Prostate gland (tissue), 2 donors: Measurements from ENCODE around the gene STK39. TPM values are rescaled to one million over a fixed set of nuclear protein-coding genes. Genes with fewer than 3 reads are reported as not detected.

ENCODE experiments used
- DNase-seq: peaks from one replicate; pipeline ENCODE4 v3.0.0-alpha.2; 2019; ENCODE audit warnings: low spot score
- H3K27ac ChIP-seq, 2 donors: fragments of 200-600 bp; sonication (generic); 2 replicates each; pipeline ENCODE4 v1.5.1; 2017 to 2019
- H3K27me3 ChIP-seq: fragments of 200-600 bp; sonication (generic); replicated peaks from 2 replicates; pipeline ENCODE4 v1.5.1; 2019; ENCODE audit not compliant: insufficient read depth
- H3K36me3 ChIP-seq, 2 donors: fragments of 200-600 bp; sonication (generic); 1 replicate in 1 of 2; 2 replicates in 1 of 2; pipeline versions ENCODE4 v1.5.1 to v1.8.1; 2017 to 2019
- H3K4me1 ChIP-seq: fragments of 200-600 bp; sonication (generic); replicated peaks from 2 replicates; pipeline ENCODE4 v1.5.1; 2019
- H3K4me3 ChIP-seq, 2 donors: fragments of 200-600 bp; sonication (generic); 2 replicates each; pipeline ENCODE4 v1.5.1; 2017 to 2019
- H3K9me3 ChIP-seq: fragments of 200-600 bp; sonication (generic); 2 replicates; pipeline ENCODE4 v1.5.1; 2017
- CTCF ChIP-seq, 4 experiments: fragments of 200-600 bp in 2 of 4; fragments of 450-650 bp in 2 of 4; sonication (generic) in 2 of 4; IDR thresholded peaks; 1 replicate in 3 of 4; 2 replicates in 1 of 4; pipeline ENCODE4 v1.5.1; 2016 to 2019; ENCODE audit warnings: antibody characterized with exemption in 4 of 4, mild to moderate bottlenecking in 2 of 4, moderate library complexity in 2 of 4
- POLR2A ChIP-seq: fragments of 450-650 bp; IDR thresholded peaks from one replicate; pipeline ENCODE4 v1.6.1; 2016; ENCODE audit warnings: antibody characterized with exemption, mild to moderate bottlenecking
- POLR2AphosphoS5 ChIP-seq: sonication (generic); formaldehyde crosslinking; IDR thresholded peaks from one replicate; pipeline ENCODE4 v1.6.1; 2017; ENCODE audit warnings: antibody characterized with exemption
- WGBS: methylation state at CpG from one replicate; pipeline ENCODE4 v1.1.5; 2018; 5-methylcytosine and 5-hydroxymethylcytosine counted together
- intact Hi-C: fragments of 100-400 bp; cut with DNase I; formaldehyde crosslinking; loops from one replicate; pipeline ENCODE4 v1.14.2; 2022
- total RNA-seq, 2 donors: library from RNA; depleted of rRNA; stranded (reverse); fragments of >200 nt; gene quantifications; one replicate each; pipeline ENCODE4 v1.1.0, GENCODE V29; 2016

STK39 gene
- total RNA-seq, 2 donors from 2014 or later, result 32.2 to 54.7 TPM

GRCh38 chr2:167953776-167954175, 293.6 kb downstream of the STK39 start:
- no peaks in the 10 kb centered on the region for H3K27me3 ChIP-seq
- no peak for TF ChIP-seq CTCF (IDR thresholded peaks at IDR 0.05)
- TF ChIP-seq POLR2AphosphoS5, result no peak
- TF ChIP-seq POLR2A, result no peak
- H3K4me1 ChIP-seq, result no peaks in the 10 kb centered on the region
- WGBS, result 87% methylated on average over 3 of the region's 3 CpGs
- H3K36me3 ChIP-seq, result no peaks in the 10 kb centered on the region
- no peak overlapping the region for H3K4me3 ChIP-seq
- H3K9me3 ChIP-seq, result no peaks in the 10 kb centered on the region
- intact Hi-C loops, result no loop called here
- DNase-seq, result no peak
- H3K27ac ChIP-seq, result no peak overlapping the region

GRCh38 chr2:167950571-167950970, 296.8 kb downstream of the STK39 start:
- 88% methylated on average over 2 of the region's 2 CpGs for WGBS
- H3K9me3 ChIP-seq, result no peaks in the 10 kb centered on the region
- no peaks in the 10 kb centered on the region for H3K4me1 ChIP-seq
- H3K27ac ChIP-seq, result no peak overlapping the region
- no peak overlapping the region for H3K4me3 ChIP-seq
- TF ChIP-seq POLR2A (no peak), POLR2AphosphoS5 (no peak), CTCF (IDR thresholded peaks at IDR 0.05) (no peak)
- no peaks in the 10 kb centered on the region for H3K27me3 ChIP-seq
- H3K36me3 ChIP-seq, result no peaks in the 10 kb centered on the region
- intact Hi-C loops, result no loop called here
- no peak for DNase-seq

GRCh38 chr2:167946441-167946841, 301.0 kb downstream of the STK39 start:
- 63% methylated on average over 3 of the region's 3 CpGs for WGBS
- no peak overlapping the region for H3K27ac ChIP-seq
- no peaks in the 10 kb centered on the region for H3K27me3 ChIP-seq
- TF ChIP-seq POLR2AphosphoS5 (no peak), CTCF (IDR thresholded peaks at IDR 0.05) (no peak), POLR2A (no peak)
- intact Hi-C loops, result no loop called here
- no peaks in the 10 kb centered on the region for H3K4me1 ChIP-seq
- DNase-seq, result no peak
- no peaks in the 10 kb centered on the region for H3K9me3 ChIP-seq
- no peak overlapping the region for H3K4me3 ChIP-seq
- H3K36me3 ChIP-seq, result no peaks in the 10 kb centered on the region

- 87% methylated on average over 10 of the region's 10 CpGs for WGBS
- H3K4me1 ChIP-seq, result no peaks in the 10 kb centered on the region
- intact Hi-C loops, result no loop called here
These were observed 301.6 kb downstream of the STK39 start for GRCh38 chr2:167945660-167946368.

More at GRCh38 chr2:167945660-167946368, 301.6 kb downstream of the STK39 start:
- no peak overlapping the region for H3K4me3 ChIP-seq
- no peaks in the 10 kb centered on the region for H3K9me3 ChIP-seq
- DNase-seq, result no peak
- no peak overlapping the region for H3K27ac ChIP-seq
- no peaks in the 10 kb centered on the region for H3K36me3 ChIP-seq
- no peaks in the 10 kb centered on the region for H3K27me3 ChIP-seq
- no peak for TF ChIP-seq CTCF (IDR thresholded peaks at IDR 0.05)
- no peak for TF ChIP-seq POLR2A
- TF ChIP-seq POLR2AphosphoS5, result no peak
